Activated T-helper 2 cell treated with anti-CD3 and anti-CD28 coated beads, Interferon-gamma antibody, Interleukin-2, Interleukin-4, amounts not matched to agents 10 μg/mL and 5 μg/mL and 100 μg/mL, durations not matched to agents 14 hours and 24 hours and 36 hours (primary cell): ENCODE data around the gene TSSK6. TPM values are rescaled to one million over a fixed set of nuclear protein-coding genes. Genes with fewer than 3 reads are reported as not detected.

ENCODE experiments used
- DNase-seq: peaks from one replicate; pipeline ENCODE4 v3.0.0; 2021; ENCODE audit warnings: low spot score
- H3K27ac Mint-ChIP-seq: one replicate; pipeline ENCODE4 v1.8.0; 2021; ENCODE audit warnings: mixed read lengths
- H3K27me3 Mint-ChIP-seq: one replicate; pipeline ENCODE4 v1.8.0; 2021; ENCODE audit warnings: low read depth, mixed read lengths
- H3K36me3 Mint-ChIP-seq: one replicate; pipeline ENCODE4 v1.8.0; 2021; ENCODE audit warnings: low read depth, mixed read lengths
- H3K4me1 Mint-ChIP-seq: one replicate; pipeline ENCODE4 v1.8.0; 2021; ENCODE audit warnings: low read depth, mixed read lengths
- H3K4me3 Mint-ChIP-seq: one replicate; pipeline ENCODE4 v1.8.0; 2021; ENCODE audit warnings: low read depth, mild to moderate bottlenecking, moderate library complexity, mixed read lengths
- H3K9me3 Mint-ChIP-seq: one replicate; pipeline ENCODE4 v1.8.0; 2021; ENCODE audit warnings: mixed read lengths
- intact Hi-C: fragments of 100-400 bp; cut with micrococcal nuclease; formaldehyde crosslinking; loops from one replicate; pipeline ENCODE4 v1.15.1; 2023
- total RNA-seq: library from RNA; stranded (reverse); gene quantifications from 2 replicates; pipeline ENCODE4 v1.2.3, GENCODE V29; 2022

TSSK6 gene
- total RNA-seq, 1 donor from 2014 or later = 2.9 TPM

GRCh38 chr19:19464339-19465098 is 50.8 kb downstream of the TSSK6 start:
- H3K9me3 Mint-ChIP-seq = peaks cover 39% of the 10 kb centered on the region
- no peak overlapping the region for H3K4me3 Mint-ChIP-seq
- DNase-seq = no peak
- peaks cover 55% of the 10 kb centered on the region for H3K36me3 Mint-ChIP-seq
- peaks cover 38% of the 10 kb centered on the region for H3K4me1 Mint-ChIP-seq
- no peak overlapping the region for H3K27ac Mint-ChIP-seq
- intact Hi-C loops = no loop called here
- H3K27me3 Mint-ChIP-seq = no peaks in the 10 kb centered on the region

Other genes starting within 250 kb of the TSSK6 start
- gene TM6SF2, start 242.2 kb downstream of the TSSK6 start, total RNA-seq = not detected in 2 replicates
- 67.6 and 73.4 TPM in 2 replicates for gene SUGP1, start 195.0 kb downstream of the TSSK6 start, total RNA-seq
- gene MAU2, start 194.7 kb downstream of the TSSK6 start, total RNA-seq = 55.3 and 60.3 TPM in 2 replicates
- 125 and 128 TPM in 2 replicates for gene GATAD2A, start 109.9 kb downstream of the TSSK6 start, total RNA-seq
- 381 and 393 TPM in 2 replicates for gene NDUFA13, start 677 bp upstream of the TSSK6 start, total RNA-seq
- gene YJEFN3, start 13.4 kb upstream of the TSSK6 start, total RNA-seq = 9.0 and 9.7 TPM in 2 replicates
- 0.14 and 0.21 TPM in 2 replicates for gene CILP2, start 22.7 kb upstream of the TSSK6 start, total RNA-seq
- gene PBX4, start 103.1 kb upstream of the TSSK6 start, total RNA-seq = 23.4 and 24.8 TPM in 2 replicates
- 28.9 and 29.8 TPM in 2 replicates for gene LPAR2, start 112.7 kb upstream of the TSSK6 start, total RNA-seq
- 66.0 and 67.5 TPM in 2 replicates for gene GMIP, start 128.1 kb upstream of the TSSK6 start, total RNA-seq
- gene ATP13A1, start 148.1 kb upstream of the TSSK6 start, total RNA-seq = 71.6 and 74.8 TPM in 2 replicates
- 31.8 and 32.1 TPM in 2 replicates for gene ZNF101, start 153.3 kb upstream of the TSSK6 start, total RNA-seq
- 4.2 and 4.6 TPM in 2 replicates for gene ZNF14, start 217.6 kb upstream of the TSSK6 start, total RNA-seq